SK-N-SH (cell line): ENCODE data around the gene CDK5. TPM values are rescaled to one million over a fixed set of nuclear protein-coding genes. Genes with fewer than 3 reads are reported as not detected.

Experiments
- CTCF ChIA-PET: fragments of 300-600, 350-600 bp; formaldehyde crosslinking; extraction: SDS; loops from one replicate; lab custom pipeline; 2021; lab: Yijun Ruan, JAX
- POLR2A ChIA-PET: fragments of 350-600 bp; sonication (Branson Sonifier 250); formaldehyde crosslinking; extraction: SDS; loops from one replicate; lab custom pipeline; 2020; ENCODE audit warnings: antibody characterized with exemption, inconsistent platforms; lab: Yijun Ruan, JAX
- DNase-seq: peaks from one replicate; pipeline ENCODE4 v3.0.0; 2012
- H2AFZ ChIP-seq: fragments of 200-600 bp; sonication (generic); 2 replicates; pipeline ENCODE4 v1.8.1; 2016; ENCODE audit warnings: antibody characterized with exemption, mild to moderate bottlenecking, low read depth
- H3F3A ChIP-seq: fragments of 200-600 bp; sonication (generic); replicated peaks from 2 replicates; pipeline ENCODE3; 2016; ENCODE audit warnings: antibody characterized with exemption, mild to moderate bottlenecking; ENCODE audit not compliant: insufficient read depth
- H3K27ac ChIP-seq, 2 experiments: fragments of 200-500 bp in 1 of 2; fragments of 200-600 bp in 1 of 2; sonication (Bioruptor generic) in 1 of 2; sonication (generic), shearing (Covaris generic) in 1 of 2; 2 replicates each; pipeline versions ENCODE4 v1.5.1 to v1.6.1; 2014 to 2016; ENCODE audit warnings: low read depth in 2 of 2, inconsistent platforms in 1 of 2, low read length in 1 of 2, mild to moderate bottlenecking in 1 of 2, mixed read lengths in 1 of 2
- H3K27me3 ChIP-seq: fragments of 200-600 bp; sonication (generic), shearing (Covaris generic); 2 replicates; pipeline ENCODE4 v1.6.1; 2016; ENCODE audit warnings: mixed run types; ENCODE audit not compliant: insufficient read depth
- H3K36me3 ChIP-seq, 2 experiments: fragments of 200-500 bp in 1 of 2; fragments of 200-600 bp in 1 of 2; sonication (Bioruptor generic) in 1 of 2; sonication (generic) in 1 of 2; replicated peaks in 1 of 2; 2 replicates each; pipeline versions ENCODE3 to v1.5.1; 2014 to 2016; ENCODE audit warnings: low read length in 1 of 2, mild to moderate bottlenecking in 1 of 2; ENCODE audit not compliant: insufficient read depth in 2 of 2, control insufficient read depth in 1 of 2
- H3K4me1 ChIP-seq, 2 experiments: fragments of 200-500 bp in 1 of 2; fragments of 200-600 bp in 1 of 2; sonication (Bioruptor generic) in 1 of 2; sonication (generic), shearing (Covaris generic) in 1 of 2; 2 replicates each; pipeline versions ENCODE4 v1.5.1 to v1.6.1; 2014 to 2016; ENCODE audit warnings: low read depth in 1 of 2, low read length in 1 of 2, mixed run types in 1 of 2; ENCODE audit not compliant: insufficient read depth in 2 of 2, control insufficient read depth in 1 of 2
- H3K4me2 ChIP-seq: fragments of 200-600 bp; sonication (generic), shearing (Covaris generic); 2 replicates; pipeline ENCODE4 v1.6.1; 2017; ENCODE audit warnings: mixed run types
- H3K4me3 ChIP-seq, 2 experiments: fragments of 200-500 bp in 1 of 2; fragments of 200-600 bp in 1 of 2; sonication (Bioruptor generic) in 1 of 2; sonication (generic), shearing (Covaris generic) in 1 of 2; 2 replicates each; pipeline versions ENCODE4 v1.5.1 to v1.8.1; 2014 to 2016; ENCODE audit warnings: low read depth in 2 of 2, inconsistent platforms in 1 of 2, low read length in 1 of 2, mild to moderate bottlenecking in 1 of 2, mixed read lengths in 1 of 2, moderate library complexity in 1 of 2
- H3K79me2 ChIP-seq: fragments of 200-600 bp; sonication (generic); 2 replicates; pipeline ENCODE4 v1.8.1; 2017; ENCODE audit warnings: mild to moderate bottlenecking; ENCODE audit not compliant: insufficient read depth
- H3K9ac ChIP-seq: fragments of 200-600 bp; sonication (generic); 2 replicates; pipeline ENCODE4 v1.6.1; 2017; ENCODE audit warnings: mixed run types
- H3K9me2 ChIP-seq: fragments of 200-600 bp; sonication (generic); 2 replicates; pipeline ENCODE4 v1.6.1; 2017; ENCODE audit warnings: mixed run types
- H3K9me3 ChIP-seq: fragments of 200-600 bp; sonication (generic); 2 replicates; pipeline ENCODE4 v1.6.1; 2017; ENCODE audit warnings: mixed run types, mild to moderate bottlenecking, moderate library complexity
- H4K20me1 ChIP-seq: fragments of 200-600 bp; sonication (generic); 2 replicates; pipeline ENCODE4 v1.6.1; 2017; ENCODE audit warnings: mild to moderate bottlenecking, mixed run types; ENCODE audit not compliant: insufficient read depth
- CHD2 ChIP-seq: fragments of 150-350 bp; IDR thresholded peaks from 2 replicates; pipeline ENCODE4 v1.6.1; 2018; ENCODE audit warnings: low read length; ENCODE audit not compliant: partially characterized antibody
- CTCF ChIP-seq: fragments of 200-600 bp; sonication (generic); IDR thresholded peaks from 2 replicates; pipeline ENCODE4 v1.6.1; 2017; ENCODE audit warnings: antibody characterized with exemption, mild to moderate bottlenecking, moderate library complexity
- EZH2phosphoT487 ChIP-seq: fragments of 200-600 bp; sonication (generic); IDR thresholded peaks from 2 replicates; pipeline ENCODE4 v1.6.1; 2017; ENCODE audit warnings: low read depth, mixed run types, mild to moderate bottlenecking, antibody characterized with exemption, moderate library complexity, borderline replicate concordance
- GABPA ChIP-seq: IDR thresholded peaks from 2 replicates; pipeline ENCODE4 v1.4.0; 2012; ENCODE audit warnings: low read depth, mild to moderate bottlenecking
- JUND ChIP-seq: IDR thresholded peaks from 2 replicates; pipeline ENCODE4 v1.4.0; 2012
- MAX ChIP-seq: IDR thresholded peaks from 2 replicates; pipeline ENCODE4 v1.4.0; 2012; ENCODE audit warnings: low read depth
- MXI1 ChIP-seq: IDR thresholded peaks from 2 replicates; pipeline ENCODE4 v1.6.1; 2012; ENCODE audit warnings: mild to moderate bottlenecking, low read depth, low read length, improper control_type of control experiment
- NFIC ChIP-seq: IDR thresholded peaks from 2 replicates; pipeline ENCODE4 v1.4.0; 2012; ENCODE audit warnings: borderline replicate concordance
- RAD21 ChIP-seq: IDR thresholded peaks from 2 replicates; pipeline ENCODE4 v1.6.1; 2012; ENCODE audit warnings: mild to moderate bottlenecking, low read length
- RFX5 ChIP-seq: IDR thresholded peaks from 2 replicates; pipeline ENCODE4 v1.6.1; 2012; ENCODE audit warnings: mild to moderate bottlenecking, improper control_type of control experiment, low read length
- SIN3A ChIP-seq: IDR thresholded peaks from 2 replicates; pipeline ENCODE4 v1.6.1; 2012; ENCODE audit warnings: low read depth, mild to moderate bottlenecking, low read length, moderate library complexity, borderline replicate concordance
- YY1 ChIP-seq: IDR thresholded peaks from 2 replicates; pipeline ENCODE4 v1.4.0; 2012; ENCODE audit warnings: low read depth, mild to moderate bottlenecking
- WGBS: methylation state at CpG from one replicate; pipeline ENCODE4 v1.1.6; 2017; ENCODE audit warnings: low lambda C conversion rate; 5-methylcytosine and 5-hydroxymethylcytosine counted together
- polyA plus RNA-seq, 3 experiments: library from polyadenylated mRNA; depleted of rRNA; stranded (reverse); fragments of >200 nt; gene quantifications; 2 replicates each; pipeline ENCODE4 v1.2.3, GENCODE V29; 2012
- TF ChIP-seq, protein P1 (sequence below): IDR thresholded peaks from 2 replicates; pipeline ENCODE4 v1.4.0; 2012; ENCODE audit warnings: low read depth, borderline replicate concordance
- TF ChIP-seq, protein P2 (sequence below): IDR thresholded peaks from 2 replicates; pipeline ENCODE4 v1.6.1; 2012; ENCODE audit warnings: mild to moderate bottlenecking, low read depth, low read length, moderate library complexity
- TF ChIP-seq, protein P3 (sequence below): fragments of 150-350 bp; IDR thresholded peaks from 2 replicates; pipeline ENCODE4 v1.6.1; 2017; ENCODE audit warnings: antibody characterized with exemption, low read length, low read depth, borderline replicate concordance

CDK5 gene
- polyA plus RNA-seq, 1 of the 3 experiments (the other 2 are of a cell fraction), result 125 TPM

DNA sequence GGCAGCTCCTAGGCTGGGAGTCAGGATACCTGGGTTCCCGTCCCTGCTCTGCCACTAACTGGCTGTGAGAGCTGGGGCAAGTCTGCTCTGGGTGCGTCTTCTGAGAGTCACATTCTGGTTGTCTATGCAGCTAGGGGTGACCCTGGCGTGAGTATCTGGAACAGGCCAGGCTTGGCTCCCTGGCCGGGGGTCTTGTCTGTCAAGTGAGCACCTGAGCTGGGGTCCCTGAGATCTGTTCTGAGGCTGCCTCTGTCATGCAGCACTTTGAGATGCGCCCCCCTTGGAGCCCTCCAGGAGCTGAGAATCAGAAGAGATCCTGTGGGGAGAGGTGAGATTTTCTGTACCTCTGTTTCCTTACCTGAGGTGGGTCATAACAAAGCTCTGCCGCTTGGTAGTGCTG lies 36.1 kb upstream of the CDK5 start:
- Histone ChIP-seq H3K9ac (no peak overlapping the region), H4K20me1 (peaks cover 98% of the 10 kb centered on the region), H3K27ac (no peak overlapping the region), H3K36me3 (peaks cover 3 to 11% of the 10 kb centered on the region in 2 experiments), H3K79me2 (peaks cover 100% of the 10 kb centered on the region), H3F3A (peaks cover 15% of the 10 kb centered on the region), H2AFZ (no peak overlapping the region)
- CTCF ChIA-PET, result interaction anchor here (0.9 to 21.3 kb wide), 4 partner anchors 15 to 76 kb away, joined by 4 to 474 read pairs (median 6); no protein-coding TSS in a partner anchor
- TF ChIP-seq JUND, result no peak
- TF ChIP-seq, protein P1, sequence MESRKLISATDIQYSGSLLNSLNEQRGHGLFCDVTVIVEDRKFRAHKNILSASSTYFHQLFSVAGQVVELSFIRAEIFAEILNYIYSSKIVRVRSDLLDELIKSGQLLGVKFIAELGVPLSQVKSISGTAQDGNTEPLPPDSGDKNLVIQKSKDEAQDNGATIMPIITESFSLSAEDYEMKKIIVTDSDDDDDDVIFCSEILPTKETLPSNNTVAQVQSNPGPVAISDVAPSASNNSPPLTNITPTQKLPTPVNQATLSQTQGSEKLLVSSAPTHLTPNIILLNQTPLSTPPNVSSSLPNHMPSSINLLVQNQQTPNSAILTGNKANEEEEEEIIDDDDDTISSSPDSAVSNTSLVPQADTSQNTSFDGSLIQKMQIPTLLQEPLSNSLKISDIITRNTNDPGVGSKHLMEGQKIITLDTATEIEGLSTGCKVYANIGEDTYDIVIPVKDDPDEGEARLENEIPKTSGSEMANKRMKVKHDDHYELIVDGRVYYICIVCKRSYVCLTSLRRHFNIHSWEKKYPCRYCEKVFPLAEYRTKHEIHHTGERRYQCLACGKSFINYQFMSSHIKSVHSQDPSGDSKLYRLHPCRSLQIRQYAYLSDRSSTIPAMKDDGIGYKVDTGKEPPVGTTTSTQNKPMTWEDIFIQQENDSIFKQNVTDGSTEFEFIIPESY, result no peak
- no peak for TF ChIP-seq MXI1
- no peak for TF ChIP-seq YY1
- TF ChIP-seq RFX5, result no peak
- TF ChIP-seq RAD21, result no peak
- no peak for TF ChIP-seq CHD2
- TF ChIP-seq GABPA, result no peak
- TF ChIP-seq, all 33 proteins: peak for 0
- 92% methylated on average over 6 of the region's 6 CpGs for WGBS
- Histone ChIP-seq H3K4me3 (no peak overlapping the region), H3K9me2 (no peaks in the 10 kb centered on the region), H3K9me3 (no peaks in the 10 kb centered on the region), H3K4me1 (peaks cover 7 to 15% of the 10 kb centered on the region in 2 experiments; a peak in 3 of 4 replicates), H3K4me2 (no peak overlapping the region), H3K27me3 (no peaks in the 10 kb centered on the region)
- no peak for DNase-seq
- POLR2A ChIA-PET, result no interaction called here

DNA sequence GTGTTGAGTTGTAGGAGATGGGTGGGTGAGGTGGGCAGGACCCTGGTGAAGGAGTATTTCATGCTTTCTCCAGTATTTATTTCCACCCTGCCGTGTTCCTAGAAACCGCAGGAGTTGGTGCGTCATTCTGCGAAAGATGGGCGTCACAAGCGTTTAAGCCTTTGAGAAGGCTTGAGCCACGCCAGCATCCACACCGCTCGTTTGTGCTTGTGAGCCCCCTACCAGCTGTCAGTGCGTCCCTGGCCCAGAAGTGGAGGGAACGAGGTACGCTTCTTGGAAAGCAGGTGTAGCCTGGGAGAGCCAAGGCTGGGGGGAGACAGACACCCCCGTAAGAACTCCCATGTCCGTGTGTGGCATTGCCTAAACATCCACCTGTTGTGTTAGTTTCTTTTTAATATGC lies 34.3 kb upstream of the CDK5 start:
- peaks cover 3 to 11% of the 10 kb centered on the region in 2 experiments for H3K36me3 ChIP-seq
- H3K27ac ChIP-seq, result no peak overlapping the region
- H3K4me2 ChIP-seq, result no peak overlapping the region
- CTCF ChIA-PET, result interaction anchor here (0.8 to 21.3 kb wide), 9 partner anchors 17 to 112 kb away, joined by 3 to 474 read pairs (median 3); no protein-coding TSS in a partner anchor
- no peak overlapping the region for H3K9ac ChIP-seq
- no peak overlapping the region for H2AFZ ChIP-seq
- TF ChIP-seq, protein P2, sequence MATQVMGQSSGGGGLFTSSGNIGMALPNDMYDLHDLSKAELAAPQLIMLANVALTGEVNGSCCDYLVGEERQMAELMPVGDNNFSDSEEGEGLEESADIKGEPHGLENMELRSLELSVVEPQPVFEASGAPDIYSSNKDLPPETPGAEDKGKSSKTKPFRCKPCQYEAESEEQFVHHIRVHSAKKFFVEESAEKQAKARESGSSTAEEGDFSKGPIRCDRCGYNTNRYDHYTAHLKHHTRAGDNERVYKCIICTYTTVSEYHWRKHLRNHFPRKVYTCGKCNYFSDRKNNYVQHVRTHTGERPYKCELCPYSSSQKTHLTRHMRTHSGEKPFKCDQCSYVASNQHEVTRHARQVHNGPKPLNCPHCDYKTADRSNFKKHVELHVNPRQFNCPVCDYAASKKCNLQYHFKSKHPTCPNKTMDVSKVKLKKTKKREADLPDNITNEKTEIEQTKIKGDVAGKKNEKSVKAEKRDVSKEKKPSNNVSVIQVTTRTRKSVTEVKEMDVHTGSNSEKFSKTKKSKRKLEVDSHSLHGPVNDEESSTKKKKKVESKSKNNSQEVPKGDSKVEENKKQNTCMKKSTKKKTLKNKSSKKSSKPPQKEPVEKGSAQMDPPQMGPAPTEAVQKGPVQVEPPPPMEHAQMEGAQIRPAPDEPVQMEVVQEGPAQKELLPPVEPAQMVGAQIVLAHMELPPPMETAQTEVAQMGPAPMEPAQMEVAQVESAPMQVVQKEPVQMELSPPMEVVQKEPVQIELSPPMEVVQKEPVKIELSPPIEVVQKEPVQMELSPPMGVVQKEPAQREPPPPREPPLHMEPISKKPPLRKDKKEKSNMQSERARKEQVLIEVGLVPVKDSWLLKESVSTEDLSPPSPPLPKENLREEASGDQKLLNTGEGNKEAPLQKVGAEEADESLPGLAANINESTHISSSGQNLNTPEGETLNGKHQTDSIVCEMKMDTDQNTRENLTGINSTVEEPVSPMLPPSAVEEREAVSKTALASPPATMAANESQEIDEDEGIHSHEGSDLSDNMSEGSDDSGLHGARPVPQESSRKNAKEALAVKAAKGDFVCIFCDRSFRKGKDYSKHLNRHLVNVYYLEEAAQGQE, result no peak
- no peak for TF ChIP-seq EZH2phosphoT487
- TF ChIP-seq, protein P3, sequence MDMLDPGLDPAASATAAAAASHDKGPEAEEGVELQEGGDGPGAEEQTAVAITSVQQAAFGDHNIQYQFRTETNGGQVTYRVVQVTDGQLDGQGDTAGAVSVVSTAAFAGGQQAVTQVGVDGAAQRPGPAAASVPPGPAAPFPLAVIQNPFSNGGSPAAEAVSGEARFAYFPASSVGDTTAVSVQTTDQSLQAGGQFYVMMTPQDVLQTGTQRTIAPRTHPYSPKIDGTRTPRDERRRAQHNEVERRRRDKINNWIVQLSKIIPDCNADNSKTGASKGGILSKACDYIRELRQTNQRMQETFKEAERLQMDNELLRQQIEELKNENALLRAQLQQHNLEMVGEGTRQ, result no peak
- TF ChIP-seq NFIC, result no peak
- TF ChIP-seq MAX, result no peak
- no peak for TF ChIP-seq SIN3A
- no peak for TF ChIP-seq CTCF
- peaks cover 15 to 26% of the 10 kb centered on the region in 2 experiments for H3K4me1 ChIP-seq
- WGBS, result 98% methylated on average over 14 of the region's 14 CpGs
- H3F3A ChIP-seq, result peaks cover 15% of the 10 kb centered on the region
- no peaks in the 10 kb centered on the region for H3K9me3 ChIP-seq
- H4K20me1 ChIP-seq, result peaks cover 94% of the 10 kb centered on the region
- POLR2A ChIA-PET, result no interaction called here
- H3K27me3 ChIP-seq, result no peaks in the 10 kb centered on the region
- H3K4me3 ChIP-seq, result no peak overlapping the region
- H3K9me2 ChIP-seq, result no peaks in the 10 kb centered on the region
- H3K79me2 ChIP-seq, result peaks cover 100% of the 10 kb centered on the region
- no peak for DNase-seq
